22Rv1 (cell line): ENCODE results near the gene CHM.
"Not testable (repeated sequence)": the region's sequence is repeated elsewhere in the genome, so short reads cannot be mapped to it uniquely, and the experiment has no call there.

Source experiments
- ZFX ChIP-seq: fragments of 450-650 bp; IDR thresholded peaks from 2 replicates; pipeline ENCODE4 v1.6.1; 2017; ENCODE audit warnings: antibody characterized with exemption, borderline replicate concordance
- TF ChIP-seq, protein P1 (sequence below): fragments of 450-650 bp; IDR thresholded peaks from 2 replicates; pipeline ENCODE4 v1.5.1; 2017; ENCODE audit warnings: mild to moderate bottlenecking

- TF ChIP-seq, protein P1, sequence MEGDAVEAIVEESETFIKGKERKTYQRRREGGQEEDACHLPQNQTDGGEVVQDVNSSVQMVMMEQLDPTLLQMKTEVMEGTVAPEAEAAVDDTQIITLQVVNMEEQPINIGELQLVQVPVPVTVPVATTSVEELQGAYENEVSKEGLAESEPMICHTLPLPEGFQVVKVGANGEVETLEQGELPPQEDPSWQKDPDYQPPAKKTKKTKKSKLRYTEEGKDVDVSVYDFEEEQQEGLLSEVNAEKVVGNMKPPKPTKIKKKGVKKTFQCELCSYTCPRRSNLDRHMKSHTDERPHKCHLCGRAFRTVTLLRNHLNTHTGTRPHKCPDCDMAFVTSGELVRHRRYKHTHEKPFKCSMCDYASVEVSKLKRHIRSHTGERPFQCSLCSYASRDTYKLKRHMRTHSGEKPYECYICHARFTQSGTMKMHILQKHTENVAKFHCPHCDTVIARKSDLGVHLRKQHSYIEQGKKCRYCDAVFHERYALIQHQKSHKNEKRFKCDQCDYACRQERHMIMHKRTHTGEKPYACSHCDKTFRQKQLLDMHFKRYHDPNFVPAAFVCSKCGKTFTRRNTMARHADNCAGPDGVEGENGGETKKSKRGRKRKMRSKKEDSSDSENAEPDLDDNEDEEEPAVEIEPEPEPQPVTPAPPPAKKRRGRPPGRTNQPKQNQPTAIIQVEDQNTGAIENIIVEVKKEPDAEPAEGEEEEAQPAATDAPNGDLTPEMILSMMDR = not testable (repeated sequence)
- TF ChIP-seq ZFX = not testable (repeated sequence)
Observed at GRCh38 chrX:86009803-86010202, 37.6 kb downstream of the CHM start.
